VCaP (cell line): ENCODE results near the gene INPP5F.

Experiments used
- H3K27ac ChIP-seq: fragments of 450-650 bp; 2 replicates; pipeline ENCODE4 v1.5.1; 2017
- CTCF ChIP-seq: fragments of 450-650 bp; conservative IDR thresholded peaks from 2 replicates; pipeline ENCODE4 v1.5.1; 2017; ENCODE audit warnings: mild to moderate bottlenecking, moderate library complexity

Gene INPP5F

DNA sequence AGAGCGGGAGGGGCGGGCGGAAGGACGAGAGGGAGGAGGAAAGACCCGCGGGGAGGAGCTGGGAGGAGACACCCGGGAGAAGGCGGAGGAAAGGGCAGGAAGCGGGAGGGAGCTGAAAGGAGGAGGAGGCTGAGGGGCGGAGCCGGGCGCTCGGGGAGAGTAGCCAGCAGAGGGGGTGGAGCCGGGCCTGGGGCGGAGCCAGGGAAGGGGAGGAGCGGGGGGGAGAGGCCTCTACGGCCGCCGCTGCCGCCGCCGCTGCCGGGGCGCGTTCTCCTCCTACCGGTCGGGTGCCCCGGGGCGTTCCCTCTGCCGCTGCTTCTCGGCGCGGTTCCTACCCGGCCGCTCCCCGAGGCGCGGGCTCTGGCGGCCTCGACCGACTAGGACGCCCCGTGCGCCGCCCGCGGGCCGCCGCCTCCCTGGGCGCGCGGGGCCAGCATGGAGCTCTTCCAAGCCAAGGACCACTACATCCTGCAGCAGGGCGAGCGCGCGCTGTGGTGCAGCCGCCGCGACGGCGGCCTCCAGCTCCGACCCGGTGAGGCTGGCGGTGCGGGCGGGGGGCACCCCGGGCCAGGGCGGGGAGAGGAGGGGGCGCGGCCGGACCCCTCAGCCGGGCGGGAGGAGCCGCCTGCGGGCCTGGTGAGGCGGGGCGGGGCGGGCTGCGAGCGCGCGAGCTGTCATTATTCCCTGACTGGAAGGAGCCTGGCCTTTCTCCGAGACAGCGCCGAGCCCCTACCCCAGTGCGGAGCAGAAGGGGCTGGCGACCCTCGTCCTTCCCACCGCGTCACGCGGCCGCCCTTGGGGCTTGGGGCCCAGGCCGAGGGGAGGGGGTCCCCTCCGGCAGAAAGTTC lies at the start of gene INPP5F:
Gene INPP5F, plus strand, starts transcription at position 223 of the 848 bp plus-strand sequence. Its CDS starts 213 bp downstream, at position 436.
- H3K27ac ChIP-seq = peak within 1 kb of the TSS; percentile 80
- no peak for TF ChIP-seq CTCF

GRCh38 chr10:119677126-119677525 lies 48.7 kb upstream of the INPP5F start:
- no peak for TF ChIP-seq CTCF
- H3K27ac ChIP-seq = no peak overlapping the region

- no peak for TF ChIP-seq CTCF
- H3K27ac ChIP-seq = no peak overlapping the region
These were observed 47.7 kb upstream of the INPP5F start for GRCh38 chr10:119677904-119678755.

- no peak overlapping the region for H3K27ac ChIP-seq
- TF ChIP-seq CTCF = no peak
These were observed 46.4 kb upstream of the INPP5F start for GRCh38 chr10:119679480-119679829.

- TF ChIP-seq CTCF = no peak
- no peak overlapping the region for H3K27ac ChIP-seq
These were observed 45.8 kb upstream of the INPP5F start for GRCh38 chr10:119680050-119680449.

- TF ChIP-seq CTCF = no peak
- no peak overlapping the region for H3K27ac ChIP-seq
These were observed 45.2 kb upstream of the INPP5F start for GRCh38 chr10:119680650-119681081.

- TF ChIP-seq CTCF = peak; percentile 86
- no peak overlapping the region for H3K27ac ChIP-seq
These were observed 39.2 kb upstream of the INPP5F start for GRCh38 chr10:119686465-119687191.
